Measurements from ENCODE around the gene ASCL1.
A peak's percentile ranks its signal among the peaks of the same experiment; 100 is the strongest.

The ASCL1 gene

DNA sequence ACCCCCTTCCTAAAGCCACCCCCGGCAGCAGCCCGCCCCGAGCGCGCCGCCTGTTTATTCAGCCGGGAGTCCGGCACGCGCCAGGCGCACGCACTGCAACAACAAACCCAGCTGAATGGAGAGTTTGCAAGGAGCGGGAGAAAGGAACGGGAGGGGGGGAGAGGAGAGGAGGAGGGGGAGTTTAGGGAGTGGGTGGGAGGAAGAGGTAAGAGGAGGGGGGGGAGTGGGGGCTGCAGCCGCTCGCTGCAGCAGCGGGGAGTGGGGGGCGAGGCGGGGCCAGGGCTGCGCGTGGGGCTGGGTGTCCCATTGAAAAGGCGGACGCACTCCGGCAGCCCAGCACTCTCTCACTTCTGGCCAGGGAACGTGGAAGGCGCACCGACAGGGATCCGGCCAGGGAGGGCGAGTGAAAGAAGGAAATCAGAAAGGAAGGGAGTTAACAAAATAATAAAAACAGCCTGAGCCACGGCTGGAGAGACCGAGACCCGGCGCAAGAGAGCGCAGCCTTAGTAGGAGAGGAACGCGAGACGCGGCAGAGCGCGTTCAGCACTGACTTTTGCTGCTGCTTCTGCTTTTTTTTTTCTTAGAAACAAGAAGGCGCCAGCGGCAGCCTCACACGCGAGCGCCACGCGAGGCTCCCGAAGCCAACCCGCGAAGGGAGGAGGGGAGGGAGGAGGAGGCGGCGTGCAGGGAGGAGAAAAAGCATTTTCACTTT, at the start of gene ASCL1:
Gene ASCL1, plus strand, starts transcription at position 336 of the 712 bp plus-strand sequence. CDS start 571 bp downstream, outside the sequence.
- Histone ChIP-seq H3K36me3 (ENCODE audit: control insufficient read depth, insufficient read depth, low read length) (no peaks in the 10 kb centered on the region), H3K9ac (ENCODE audit: low read depth, low read length) (no peak within 1 kb of the TSS), H3K27me3 (ENCODE audit: control insufficient read depth, insufficient read depth, low read length) (peaks cover 98% of the 10 kb centered on the region), H3K9me3 (ENCODE audit: control insufficient read depth, insufficient read depth, low read length) (no peaks in the 10 kb centered on the region), H3K4me3 (ENCODE audit: low read depth, low read length) (peak within 1 kb of the TSS; percentile 63), H3K27ac (ENCODE audit: low read depth, low read length) (no peak within 1 kb of the TSS), H3K4me1 (ENCODE audit: control insufficient read depth, insufficient read depth, low read length) (peaks cover 26% of the 10 kb centered on the region)

DNA sequence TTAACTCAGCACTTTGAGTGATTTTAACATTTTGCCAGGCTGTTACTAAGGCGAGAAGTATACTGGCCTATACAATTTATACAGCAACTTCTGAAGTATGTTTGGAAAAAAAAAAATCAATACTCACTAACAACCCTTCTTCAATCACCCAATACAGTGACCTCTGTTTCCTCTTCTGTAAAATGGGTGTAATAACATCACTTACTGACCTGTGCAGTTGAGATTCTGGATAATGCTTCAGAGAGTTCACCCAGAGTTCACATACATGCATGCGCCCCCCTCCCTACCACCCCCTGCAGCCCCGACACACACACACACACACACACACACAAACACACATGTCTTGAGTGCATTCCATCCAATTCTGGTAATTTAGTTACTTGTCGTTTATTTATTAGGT, 49.6 kb upstream of the ASCL1 start:
- H3K27me3 ChIP-seq (ENCODE audit: control insufficient read depth, insufficient read depth, low read length): no peaks in the 10 kb centered on the region
- H3K36me3 ChIP-seq (ENCODE audit: control insufficient read depth, insufficient read depth, low read length): no peaks in the 10 kb centered on the region
- no peak overlapping the region for H3K4me3 ChIP-seq (ENCODE audit: low read depth, low read length)
- H3K27ac ChIP-seq (ENCODE audit: low read depth, low read length): no peak overlapping the region
- no peaks in the 10 kb centered on the region for H3K9me3 ChIP-seq (ENCODE audit: control insufficient read depth, insufficient read depth, low read length)
- no peaks in the 10 kb centered on the region for H3K4me1 ChIP-seq (ENCODE audit: control insufficient read depth, insufficient read depth, low read length)
- H3K9ac ChIP-seq (ENCODE audit: low read depth, low read length): no peak overlapping the region

DNA sequence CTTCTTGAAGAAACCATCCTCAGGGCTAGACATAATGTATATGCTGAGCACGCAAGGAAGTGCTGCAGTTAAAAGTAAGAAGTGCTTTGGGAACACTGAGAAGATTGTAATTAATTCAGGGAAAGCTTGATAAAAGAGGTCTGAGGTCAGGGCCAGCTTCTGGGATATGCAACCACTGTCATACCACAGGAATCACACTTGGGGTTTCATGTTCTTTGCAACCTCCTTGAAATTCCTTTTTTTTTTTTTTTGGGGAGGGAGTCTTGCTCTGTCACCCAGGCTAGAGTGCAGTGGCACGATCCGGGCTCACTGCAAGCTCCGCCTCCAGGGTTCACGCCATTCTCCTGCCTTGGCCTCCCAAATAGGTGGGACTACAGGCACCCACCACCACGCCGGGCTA, 47.3 kb upstream of the ASCL1 start:
- Histone ChIP-seq H3K27me3 (ENCODE audit: control insufficient read depth, insufficient read depth, low read length) (no peaks in the 10 kb centered on the region), H3K27ac (ENCODE audit: low read depth, low read length) (no peak overlapping the region), H3K36me3 (ENCODE audit: control insufficient read depth, insufficient read depth, low read length) (no peaks in the 10 kb centered on the region), H3K9me3 (ENCODE audit: control insufficient read depth, insufficient read depth, low read length) (no peaks in the 10 kb centered on the region), H3K9ac (ENCODE audit: low read depth, low read length) (no peak overlapping the region), H3K4me1 (ENCODE audit: control insufficient read depth, insufficient read depth, low read length) (no peaks in the 10 kb centered on the region; the same call in 1 of the 2 replicates), H3K4me3 (ENCODE audit: low read depth, low read length) (no peak overlapping the region)

DNA sequence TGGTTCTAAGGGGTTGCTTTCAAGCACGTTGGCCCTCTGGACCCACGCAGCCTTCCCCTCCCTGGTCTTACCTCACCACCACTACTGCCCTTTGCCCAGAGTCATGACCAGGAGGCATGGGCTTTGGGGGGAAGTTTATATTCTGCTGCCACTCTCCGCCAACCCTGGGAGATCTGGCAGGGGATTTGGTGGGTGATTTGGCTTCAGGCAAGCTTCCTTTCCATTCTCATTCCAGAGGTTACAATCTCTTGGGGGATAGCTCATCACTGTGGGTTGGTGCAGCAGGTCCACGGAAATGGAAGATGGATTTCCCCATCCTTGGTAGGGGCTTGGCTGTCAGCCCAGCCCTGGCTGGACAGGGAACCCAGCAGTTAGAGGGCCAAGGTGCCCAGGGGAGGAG, 46.7 kb upstream of the ASCL1 start:
- no peaks in the 10 kb centered on the region for H3K36me3 ChIP-seq (ENCODE audit: control insufficient read depth, insufficient read depth, low read length)
- H3K4me3 ChIP-seq (ENCODE audit: low read depth, low read length): no peak overlapping the region
- H3K4me1 ChIP-seq (ENCODE audit: control insufficient read depth, insufficient read depth, low read length): no peaks in the 10 kb centered on the region; the same call in 1 of the 2 replicates

DNA sequence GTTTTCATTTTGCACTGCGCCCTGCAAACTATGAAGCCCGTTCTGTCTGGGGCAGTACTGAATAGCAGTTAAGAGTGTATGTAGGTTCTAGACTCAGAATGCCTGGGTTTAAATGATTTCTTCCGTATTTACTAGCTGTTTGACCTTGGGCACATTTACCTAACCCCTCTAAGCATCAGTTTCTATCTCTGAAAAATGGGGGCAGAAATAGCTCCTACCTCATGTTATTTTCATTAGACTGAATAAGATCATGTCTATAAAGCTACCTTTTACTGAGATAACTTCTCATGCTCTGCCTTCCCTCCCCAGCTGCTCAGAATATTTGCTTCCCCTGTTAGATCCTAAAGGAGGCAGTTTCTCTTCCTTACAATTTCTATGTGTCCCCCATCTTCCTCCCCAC, 46.2 kb upstream of the ASCL1 start:
- peaks cover 3% of the 10 kb centered on the region; the same call in 1 of the 2 replicates for H3K4me1 ChIP-seq (ENCODE audit: control insufficient read depth, insufficient read depth, low read length)
- no peak overlapping the region for H3K9ac ChIP-seq (ENCODE audit: low read depth, low read length)
- no peaks in the 10 kb centered on the region for H3K9me3 ChIP-seq (ENCODE audit: control insufficient read depth, insufficient read depth, low read length)
- H3K36me3 ChIP-seq (ENCODE audit: control insufficient read depth, insufficient read depth, low read length): no peaks in the 10 kb centered on the region
- H3K27me3 ChIP-seq (ENCODE audit: control insufficient read depth, insufficient read depth, low read length): no peaks in the 10 kb centered on the region; the same call in 1 of the 2 replicates
- no peak overlapping the region for H3K4me3 ChIP-seq (ENCODE audit: low read depth, low read length)
- H3K27ac ChIP-seq (ENCODE audit: low read depth, low read length): no peak overlapping the region

More for the DNA sequence above, 46.7 kb upstream of the ASCL1 start:
- Histone ChIP-seq H3K9ac (ENCODE audit: low read depth, low read length) (no peak overlapping the region), H3K27ac (ENCODE audit: low read depth, low read length) (no peak overlapping the region), H3K27me3 (ENCODE audit: control insufficient read depth, insufficient read depth, low read length) (no peaks in the 10 kb centered on the region), H3K9me3 (ENCODE audit: control insufficient read depth, insufficient read depth, low read length) (no peaks in the 10 kb centered on the region)

DNA sequence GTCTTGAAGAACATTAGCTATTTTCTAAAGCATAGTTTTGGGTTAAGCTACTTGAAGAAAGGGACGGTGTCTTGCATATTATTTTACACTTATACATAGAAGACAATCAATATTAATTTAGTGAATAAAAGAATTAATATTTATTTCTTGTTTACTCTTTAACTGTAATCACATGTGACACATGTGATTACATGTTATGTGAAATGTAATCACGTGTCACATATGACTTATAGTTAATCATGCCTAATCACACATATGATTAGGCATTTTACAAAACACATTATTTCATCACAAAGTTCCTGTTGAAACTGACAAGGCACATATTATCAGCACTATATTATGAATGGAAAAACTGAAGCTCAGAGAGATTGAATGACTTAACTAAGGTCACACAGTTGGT, 45.2 kb upstream of the ASCL1 start:
- H3K9me3 ChIP-seq (ENCODE audit: control insufficient read depth, insufficient read depth, low read length): no peaks in the 10 kb centered on the region
- H3K9ac ChIP-seq (ENCODE audit: low read depth, low read length): no peak overlapping the region
- no peak overlapping the region for H3K27ac ChIP-seq (ENCODE audit: low read depth, low read length)
- no peaks in the 10 kb centered on the region; the same call in 1 of the 2 replicates for H3K27me3 ChIP-seq (ENCODE audit: control insufficient read depth, insufficient read depth, low read length)
- peaks cover 11% of the 10 kb centered on the region for H3K4me1 ChIP-seq (ENCODE audit: control insufficient read depth, insufficient read depth, low read length)
- no peak overlapping the region for H3K4me3 ChIP-seq (ENCODE audit: low read depth, low read length)
- H3K36me3 ChIP-seq (ENCODE audit: control insufficient read depth, insufficient read depth, low read length): no peaks in the 10 kb centered on the region

DNA sequence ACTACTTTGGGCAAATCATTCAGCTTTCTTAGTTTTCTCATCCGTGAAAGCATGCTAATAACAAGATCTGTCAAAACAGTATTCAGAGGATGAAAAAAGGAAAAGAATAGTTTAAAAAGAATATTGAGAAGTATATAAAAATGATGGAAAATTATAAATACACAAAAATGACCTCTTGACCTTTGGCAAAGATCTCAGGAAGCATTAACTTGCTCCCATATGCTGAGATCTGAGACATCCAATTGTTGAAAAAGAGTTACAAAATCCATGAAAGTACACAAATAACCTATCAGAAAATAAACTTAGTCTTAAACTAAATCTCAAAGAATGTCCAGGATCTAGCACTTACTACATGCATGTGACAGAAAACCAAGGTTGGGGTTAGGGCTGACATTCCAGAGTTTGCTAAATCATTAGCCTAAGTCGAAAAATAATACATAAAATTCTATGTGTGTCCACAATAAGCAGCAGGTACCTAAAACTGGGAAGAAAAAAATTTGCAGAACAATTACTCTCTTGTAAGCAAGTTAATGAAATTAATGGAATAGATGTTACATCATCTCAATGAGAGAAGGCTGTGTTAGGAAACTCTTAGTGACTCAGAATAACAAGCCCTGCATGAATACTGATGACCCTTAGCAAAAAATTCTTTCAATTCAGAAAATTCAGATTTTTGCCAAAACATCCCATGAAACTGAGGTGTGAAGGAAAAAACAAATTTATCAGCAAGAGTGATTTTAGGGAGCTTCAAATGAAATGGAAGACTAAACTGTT, 43.8 kb upstream of the ASCL1 start:
- H3K9me3 ChIP-seq (ENCODE audit: control insufficient read depth, insufficient read depth, low read length): no peaks in the 10 kb centered on the region
- H3K4me3 ChIP-seq (ENCODE audit: low read depth, low read length): no peak overlapping the region
- H3K4me1 ChIP-seq (ENCODE audit: control insufficient read depth, insufficient read depth, low read length): peaks cover 22% of the 10 kb centered on the region
- no peak overlapping the region for H3K9ac ChIP-seq (ENCODE audit: low read depth, low read length)
- H3K36me3 ChIP-seq (ENCODE audit: control insufficient read depth, insufficient read depth, low read length): no peaks in the 10 kb centered on the region
- no peak overlapping the region for H3K27ac ChIP-seq (ENCODE audit: low read depth, low read length)
- H3K27me3 ChIP-seq (ENCODE audit: control insufficient read depth, insufficient read depth, low read length): no peaks in the 10 kb centered on the region; the same call in 1 of the 2 replicates

DNA sequence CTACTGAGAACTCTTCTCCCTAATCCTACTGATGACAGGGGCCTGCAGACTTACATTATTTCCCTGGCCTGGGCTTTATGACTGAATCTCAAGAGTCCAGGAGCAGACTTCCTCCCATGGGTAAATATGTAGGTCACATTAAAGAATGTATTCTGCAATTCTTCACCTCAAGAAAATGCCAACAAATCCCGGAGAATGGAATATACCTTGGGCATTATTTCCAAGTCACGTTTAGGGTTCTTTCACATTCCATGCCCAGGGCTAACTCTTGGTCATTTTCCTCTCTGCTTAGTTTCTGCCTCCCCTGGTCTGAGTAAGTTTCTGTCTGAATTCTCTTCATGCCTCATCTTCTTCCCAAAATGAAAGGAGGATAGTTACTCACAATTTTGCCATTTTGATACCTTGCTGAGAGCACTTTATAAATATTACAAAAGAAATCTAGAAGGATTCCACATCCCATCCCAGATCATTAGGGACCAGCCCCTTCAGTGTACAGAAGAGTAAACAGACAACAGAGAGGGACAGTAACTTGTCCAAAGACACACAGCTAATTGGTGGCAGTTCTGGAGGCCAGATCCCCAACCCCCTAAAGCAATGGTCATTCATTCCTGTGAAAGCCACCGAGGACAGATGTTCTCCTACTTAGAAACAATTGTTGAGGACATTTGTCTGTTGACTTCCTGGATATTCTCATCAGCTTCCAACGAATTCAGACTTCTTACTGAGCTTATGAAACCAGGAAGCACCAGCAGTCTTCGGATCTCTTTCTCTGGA, 41.0 kb upstream of the ASCL1 start:
- Histone ChIP-seq H3K9me3 (ENCODE audit: control insufficient read depth, insufficient read depth, low read length) (no peaks in the 10 kb centered on the region), H3K27ac (ENCODE audit: low read depth, low read length) (peak overlapping the region; percentile 82), H3K27me3 (ENCODE audit: control insufficient read depth, insufficient read depth, low read length) (no peaks in the 10 kb centered on the region; the same call in 1 of the 2 replicates), H3K36me3 (ENCODE audit: control insufficient read depth, insufficient read depth, low read length) (no peaks in the 10 kb centered on the region), H3K4me3 (ENCODE audit: low read depth, low read length) (peak overlapping the region; percentile 48), H3K4me1 (ENCODE audit: control insufficient read depth, insufficient read depth, low read length) (peaks cover 26% of the 10 kb centered on the region), H3K9ac (ENCODE audit: low read depth, low read length) (peak overlapping the region; percentile 58)

DNA sequence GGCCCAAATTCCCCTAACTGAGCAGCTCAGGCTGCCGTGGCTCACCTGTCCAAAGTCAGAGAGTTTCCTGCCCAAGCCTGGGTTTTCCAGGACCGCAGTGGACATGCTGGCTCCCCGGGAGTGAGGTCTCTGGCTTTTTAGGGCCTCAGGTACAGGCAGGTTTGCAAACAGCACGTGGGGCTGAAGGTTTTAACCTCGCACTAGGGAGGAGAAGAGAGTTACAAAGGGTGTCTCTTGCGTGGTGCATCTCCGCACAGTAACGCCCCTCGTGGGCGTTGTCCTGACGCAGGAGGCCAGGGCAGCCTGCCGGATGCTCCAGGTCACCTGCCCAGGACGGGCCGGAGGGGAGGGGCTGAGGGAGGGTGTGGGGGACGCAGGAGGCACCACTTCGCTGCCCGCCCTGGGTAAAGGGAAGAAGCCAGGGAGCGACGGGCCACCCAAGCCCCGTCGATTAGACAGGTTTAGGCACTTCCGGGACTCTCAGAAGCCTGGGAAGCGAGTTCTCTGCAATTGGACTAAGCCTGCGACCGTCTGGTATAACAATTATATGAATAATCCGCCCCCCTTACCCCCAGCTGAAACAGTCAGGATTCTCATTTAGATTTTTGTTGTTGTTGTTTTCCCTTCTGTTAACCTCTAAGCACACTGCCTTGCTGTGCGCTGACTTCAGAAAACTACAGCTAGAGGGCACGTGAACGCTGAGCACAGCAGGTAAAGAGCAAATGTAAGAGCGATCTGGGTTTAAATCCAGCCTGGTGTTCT, 40.3 kb upstream of the ASCL1 start, which contains the start of gene PAH:
Gene PAH, minus strand, starts transcription at position 219 of the 762 bp plus-strand sequence. Its CDS starts 114 bp downstream, at position 105.
- Histone ChIP-seq H3K27ac (ENCODE audit: low read depth, low read length) (peak within 1 kb of the TSS; percentile 82), H3K4me3 (ENCODE audit: low read depth, low read length) (peak within 1 kb of the TSS; percentile 48), H3K9ac (ENCODE audit: low read depth, low read length) (peak within 1 kb of the TSS; percentile 58)

DNA sequence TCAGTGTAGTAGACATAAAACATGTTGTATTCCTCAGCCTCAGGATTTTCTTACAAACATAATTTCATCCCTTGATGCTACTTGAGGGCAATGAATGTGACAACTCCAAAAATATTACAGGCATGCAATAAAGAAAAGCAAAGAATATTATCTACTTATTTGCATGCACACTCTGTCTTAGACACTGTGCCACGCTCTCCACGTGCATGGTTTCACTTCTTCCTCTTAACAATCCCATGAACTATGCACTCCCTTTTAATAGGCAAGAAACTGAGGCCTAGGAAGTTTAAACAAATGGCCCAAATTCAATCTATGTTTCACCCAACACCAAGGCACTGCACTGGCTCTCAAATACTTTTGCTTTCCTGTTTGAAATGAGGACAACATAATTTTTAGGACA, 38.6 kb upstream of the ASCL1 start:
- H3K4me1 ChIP-seq (ENCODE audit: control insufficient read depth, insufficient read depth, low read length): peaks cover 26% of the 10 kb centered on the region

More for the DNA sequence above, 40.3 kb upstream of the ASCL1 start, which contains the start of gene PAH:
- Histone ChIP-seq H3K4me1 (ENCODE audit: control insufficient read depth, insufficient read depth, low read length) (peaks cover 26% of the 10 kb centered on the region), H3K9me3 (ENCODE audit: control insufficient read depth, insufficient read depth, low read length) (no peaks in the 10 kb centered on the region), H3K36me3 (ENCODE audit: control insufficient read depth, insufficient read depth, low read length) (no peaks in the 10 kb centered on the region), H3K27me3 (ENCODE audit: control insufficient read depth, insufficient read depth, low read length) (no peaks in the 10 kb centered on the region; the same call in 1 of the 2 replicates)

More for the DNA sequence above, 38.6 kb upstream of the ASCL1 start:
- no peaks in the 10 kb centered on the region for H3K36me3 ChIP-seq (ENCODE audit: control insufficient read depth, insufficient read depth, low read length)
- no peaks in the 10 kb centered on the region; the same call in 1 of the 2 replicates for H3K27me3 ChIP-seq (ENCODE audit: control insufficient read depth, insufficient read depth, low read length)
- no peak overlapping the region for H3K4me3 ChIP-seq (ENCODE audit: low read depth, low read length)
- H3K9ac ChIP-seq (ENCODE audit: low read depth, low read length): no peak overlapping the region
- no peaks in the 10 kb centered on the region for H3K9me3 ChIP-seq (ENCODE audit: control insufficient read depth, insufficient read depth, low read length)
- H3K27ac ChIP-seq (ENCODE audit: low read depth, low read length): no peak overlapping the region
